CD4-positive, alpha-beta T cell treated with Interleukin-6 at 100 ng/mL for 8 hours (primary cell): ENCODE results near the gene TTYH1.
A peak's percentile ranks its signal among the peaks of the same experiment; 100 is the strongest.

Source experiments
- DNase-seq: peaks from one replicate; pipeline ENCODE4 v3.0.0-alpha.2; 2020; ENCODE audit warnings: mixed read lengths, low spot score

The TTYH1 gene

DNA sequence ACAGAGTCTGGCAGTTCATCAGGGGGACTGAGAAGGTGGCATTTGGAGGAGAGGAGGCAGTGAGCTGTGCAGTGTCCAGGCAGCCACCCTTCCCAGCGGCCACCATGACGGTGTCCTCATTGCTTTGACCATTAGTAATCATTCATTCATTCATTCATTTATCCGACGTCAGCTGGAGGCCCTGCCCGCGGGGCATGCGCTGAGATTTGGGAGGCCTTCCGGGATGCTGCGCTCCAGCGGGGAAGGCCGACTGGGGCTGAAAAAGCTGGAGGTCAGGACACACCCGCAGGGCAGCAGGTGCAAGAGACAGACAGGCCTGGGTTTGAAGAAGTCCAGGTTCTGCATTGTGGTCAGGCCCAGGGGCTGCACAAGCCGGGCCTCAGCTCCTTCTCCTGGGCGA is 8.9 kb downstream of the TTYH1 start:
- DNase-seq: no peak

DNA sequence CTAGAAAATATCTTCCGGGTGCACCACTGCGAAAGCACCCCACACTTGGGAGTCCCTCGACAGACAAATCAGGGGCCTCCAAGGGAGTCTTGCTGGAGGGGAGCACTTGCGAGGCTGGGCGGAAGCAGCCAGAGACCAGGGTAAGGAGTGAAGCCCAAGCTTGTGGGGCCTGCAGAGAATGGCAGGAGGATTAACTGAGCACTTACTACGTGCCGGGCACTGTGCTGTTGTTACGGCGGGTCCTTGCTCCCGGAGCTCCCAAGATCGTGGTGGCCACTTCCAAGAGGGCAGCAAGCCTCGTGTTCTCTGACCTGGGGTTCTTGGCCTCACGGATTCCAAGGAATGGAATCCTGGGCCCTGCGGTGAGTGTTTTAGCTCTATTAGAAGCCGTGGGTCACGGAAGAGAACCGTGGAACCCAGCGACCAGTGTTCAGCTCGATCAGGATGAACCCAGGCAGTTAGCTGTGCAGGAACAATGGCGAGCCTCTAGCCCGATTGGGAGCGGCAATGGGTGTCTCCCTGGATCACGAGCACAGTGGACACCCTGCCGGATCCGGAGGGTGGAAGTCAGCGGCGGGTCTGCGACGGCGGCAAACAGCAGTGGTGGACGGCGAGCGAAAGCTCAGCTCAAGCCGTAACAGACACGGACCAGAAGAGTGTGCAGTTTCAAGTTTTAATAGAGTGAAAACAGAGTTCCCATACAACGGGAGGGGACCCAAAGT is 9.6 kb downstream of the TTYH1 start:
- no peak for DNase-seq

DNA sequence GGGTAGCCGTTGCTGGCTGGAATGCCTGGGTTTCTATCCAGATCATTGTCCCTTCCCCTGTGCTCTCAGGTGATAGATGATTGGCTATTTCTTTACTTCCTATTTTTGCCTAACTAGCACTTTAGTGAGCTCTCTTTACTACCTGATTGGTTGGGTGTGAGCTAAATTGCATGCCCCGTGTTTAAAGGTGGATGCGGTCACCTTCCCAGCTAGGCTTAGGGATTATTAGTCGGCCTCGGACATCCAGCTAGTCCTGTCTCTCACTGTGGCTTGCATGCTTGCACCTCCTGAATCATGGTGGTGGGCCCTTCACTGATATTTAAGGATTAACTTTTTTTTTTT is 10.1 kb downstream of the TTYH1 start:
- DNase-seq: no peak

DNA sequence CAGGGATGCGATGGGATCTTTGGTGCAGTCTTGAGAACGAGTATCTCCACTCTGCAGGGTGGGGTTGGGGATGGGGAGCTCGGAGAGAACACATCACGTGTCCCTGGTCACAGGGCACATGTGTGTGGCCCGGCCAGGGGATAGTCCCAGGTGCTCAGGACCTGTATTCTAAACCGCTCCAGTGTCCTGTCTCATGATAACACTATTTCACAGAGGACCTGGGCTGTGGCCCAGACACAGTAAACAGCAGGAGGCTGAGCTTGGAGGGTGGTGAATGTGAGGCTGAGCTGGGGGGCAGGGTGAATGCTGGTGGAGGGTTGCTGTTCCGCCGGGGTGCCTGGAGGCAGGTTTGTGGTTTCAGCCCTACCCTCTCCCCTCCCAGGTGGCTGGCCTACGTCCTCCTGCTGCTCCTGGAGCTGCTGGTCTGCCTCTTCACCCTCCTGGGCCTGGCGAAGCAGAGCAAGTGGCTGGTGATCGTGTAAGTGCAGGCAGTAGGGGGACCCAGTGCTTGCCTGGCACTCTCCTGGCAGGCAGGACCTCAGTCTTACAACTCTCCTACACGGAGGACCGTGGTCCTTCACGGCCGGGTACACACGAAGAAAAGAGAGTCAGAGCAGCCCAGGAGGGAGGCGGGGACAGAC is 11.1 kb downstream of the TTYH1 start:
- no peak for DNase-seq

DNA sequence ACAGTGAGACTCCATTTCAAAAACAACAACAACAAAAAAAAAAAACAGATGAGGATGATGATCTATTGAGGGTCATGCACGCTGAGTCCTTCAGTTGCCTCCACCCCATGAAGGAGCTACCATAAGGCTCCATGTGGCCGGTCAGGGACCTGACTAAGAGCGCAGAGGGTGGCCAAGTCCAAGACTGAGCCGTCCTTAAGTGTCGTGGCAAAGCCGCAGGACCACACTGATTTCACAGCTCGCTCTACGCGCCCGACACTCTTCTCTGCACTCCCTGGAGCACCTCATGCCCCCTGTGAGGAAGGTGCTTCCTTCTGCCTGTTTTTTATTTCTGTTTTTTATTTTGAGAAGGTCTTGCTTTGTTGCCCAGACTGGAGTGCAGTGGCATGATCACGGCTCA is 12.3 kb downstream of the TTYH1 start:
- DNase-seq: no peak

DNA sequence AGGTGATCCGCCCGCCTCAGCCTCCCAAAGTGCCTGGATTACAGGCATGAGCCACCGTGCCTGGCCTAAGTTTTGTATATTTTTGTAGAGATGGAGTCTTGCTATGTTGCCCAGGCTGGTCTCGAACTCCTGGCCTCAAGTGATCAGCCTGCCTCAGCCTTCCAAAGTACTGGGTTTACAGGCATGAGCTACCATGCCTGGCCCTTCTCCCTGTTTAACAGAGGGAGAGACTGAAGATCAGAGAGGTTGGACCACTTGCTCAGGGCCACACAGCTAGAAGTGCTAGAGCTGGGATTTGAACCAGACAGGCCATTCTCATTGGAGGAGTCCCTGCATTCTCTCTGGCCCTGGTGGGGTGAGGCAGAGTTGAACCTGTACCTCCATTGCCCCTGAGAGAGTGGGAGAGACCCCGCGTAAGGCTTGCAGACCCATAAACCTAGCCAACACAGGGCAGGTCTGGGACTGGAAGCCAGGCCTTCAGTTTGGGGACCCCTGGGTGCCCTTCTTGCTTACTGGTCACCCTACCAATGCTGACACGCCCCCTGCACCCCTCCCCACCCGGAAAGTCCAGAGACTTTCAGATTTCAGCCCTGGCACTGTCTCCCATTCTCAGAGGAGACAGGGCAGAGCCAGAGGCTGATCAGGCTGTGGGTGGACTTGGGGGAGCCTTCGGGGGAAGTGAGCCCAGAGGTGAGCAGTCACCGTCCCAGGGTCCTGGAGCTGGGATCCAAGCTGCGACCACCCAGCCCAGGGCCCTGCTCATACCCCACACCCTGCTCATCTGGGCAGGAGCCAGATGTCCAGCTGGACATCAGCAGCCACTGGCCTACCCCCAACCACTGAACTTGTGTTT is 13.3 kb downstream of the TTYH1 start:
- no peak for DNase-seq

DNA sequence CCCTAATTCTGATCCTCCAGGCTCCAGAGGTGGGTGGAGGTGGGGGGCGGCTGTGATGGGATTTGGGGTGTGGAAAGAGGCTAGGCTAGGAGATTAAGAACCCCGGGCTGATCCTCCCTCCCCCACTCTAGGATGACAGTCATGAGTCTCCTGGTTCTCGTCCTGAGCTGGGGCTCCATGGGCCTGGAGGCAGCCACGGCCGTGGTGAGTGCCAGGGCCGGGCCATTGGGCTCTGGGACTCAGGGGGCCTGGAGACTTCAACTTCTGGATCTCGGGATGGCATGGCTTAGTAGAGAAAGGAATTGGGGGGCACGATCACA is 13.9 kb downstream of the TTYH1 start:
- DNase-seq: no peak

DNA sequence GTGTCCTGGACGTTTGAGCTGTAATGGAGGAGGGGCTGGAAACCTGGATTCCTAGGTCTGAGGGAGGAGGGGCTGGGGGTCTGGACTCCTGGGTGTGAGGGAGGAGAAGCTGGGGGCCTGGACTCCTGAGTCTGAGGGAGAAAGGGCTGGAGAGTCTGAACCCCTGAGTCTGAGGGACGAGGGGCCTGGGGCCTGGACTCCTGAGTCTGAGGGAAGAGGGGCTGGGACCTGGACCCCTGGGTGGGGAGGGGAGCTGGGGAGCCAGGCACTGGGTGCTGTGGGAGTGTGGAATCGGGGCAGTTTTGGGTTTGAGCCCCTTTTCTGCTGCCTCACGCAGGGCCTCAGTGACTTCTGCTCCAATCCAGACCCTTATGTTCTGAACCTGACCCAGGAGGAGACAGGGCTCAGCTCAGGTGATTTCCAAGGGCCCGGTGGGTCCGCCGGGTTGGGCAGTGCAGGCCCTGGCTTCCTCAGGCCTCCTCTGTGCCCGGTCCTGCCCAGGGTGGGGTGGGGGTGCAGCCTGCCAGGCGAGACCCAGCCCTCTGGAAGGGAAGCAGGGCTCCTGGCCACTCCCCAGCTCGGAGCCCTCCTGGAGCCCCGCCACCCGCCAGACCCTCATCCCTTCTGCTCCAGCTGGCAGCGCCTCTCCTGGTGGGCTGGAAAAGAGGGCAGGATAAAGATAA is 14.4 kb downstream of the TTYH1 start:
- no peak for DNase-seq

DNA sequence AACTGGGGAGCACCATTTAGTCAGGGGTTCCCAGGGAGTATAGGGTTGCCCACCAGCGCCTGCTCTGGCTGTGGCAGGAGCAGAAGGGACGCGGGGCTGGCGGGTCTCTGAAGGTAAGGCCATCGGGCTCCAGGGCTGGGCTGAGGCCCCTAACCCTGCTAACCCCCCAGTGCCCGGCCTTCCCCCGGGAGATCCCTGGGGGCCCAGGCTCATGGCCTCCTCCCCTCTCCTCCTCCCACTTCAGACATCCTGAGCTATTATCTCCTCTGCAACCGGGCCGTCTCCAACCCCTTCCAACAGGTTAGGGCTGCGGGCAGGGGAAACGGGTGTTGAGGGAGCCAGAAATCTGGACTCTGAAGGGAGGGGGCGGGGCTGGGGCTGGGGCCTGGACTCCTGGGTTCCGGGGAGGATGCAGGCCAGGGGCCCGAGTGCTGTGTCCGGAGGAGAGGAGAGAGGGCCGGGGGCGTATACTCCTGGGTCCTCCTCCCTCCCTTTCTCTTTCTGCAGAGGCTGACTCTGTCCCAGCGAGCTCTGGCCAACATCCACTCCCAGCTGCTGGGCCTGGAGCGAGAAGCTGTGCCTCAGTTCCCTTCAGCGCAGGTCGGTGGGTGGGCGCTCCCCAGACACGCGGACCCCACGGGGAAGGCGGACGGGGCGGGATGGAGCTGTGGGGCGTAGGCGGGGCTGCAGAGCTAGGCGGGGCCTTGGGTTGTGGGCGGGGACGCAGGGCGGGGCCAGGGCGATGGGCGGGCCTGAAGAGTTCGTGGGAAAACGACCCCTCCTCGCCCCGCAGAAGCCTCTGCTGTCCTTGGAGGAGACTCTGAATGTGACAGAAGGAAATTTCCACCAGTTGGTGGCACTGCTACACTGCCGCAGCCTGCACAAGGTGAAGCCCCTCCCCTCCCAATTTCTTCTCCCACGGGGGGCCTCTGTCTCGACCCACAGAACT is 15.3 kb downstream of the TTYH1 start:
- DNase-seq: peak; percentile 14

DNA sequence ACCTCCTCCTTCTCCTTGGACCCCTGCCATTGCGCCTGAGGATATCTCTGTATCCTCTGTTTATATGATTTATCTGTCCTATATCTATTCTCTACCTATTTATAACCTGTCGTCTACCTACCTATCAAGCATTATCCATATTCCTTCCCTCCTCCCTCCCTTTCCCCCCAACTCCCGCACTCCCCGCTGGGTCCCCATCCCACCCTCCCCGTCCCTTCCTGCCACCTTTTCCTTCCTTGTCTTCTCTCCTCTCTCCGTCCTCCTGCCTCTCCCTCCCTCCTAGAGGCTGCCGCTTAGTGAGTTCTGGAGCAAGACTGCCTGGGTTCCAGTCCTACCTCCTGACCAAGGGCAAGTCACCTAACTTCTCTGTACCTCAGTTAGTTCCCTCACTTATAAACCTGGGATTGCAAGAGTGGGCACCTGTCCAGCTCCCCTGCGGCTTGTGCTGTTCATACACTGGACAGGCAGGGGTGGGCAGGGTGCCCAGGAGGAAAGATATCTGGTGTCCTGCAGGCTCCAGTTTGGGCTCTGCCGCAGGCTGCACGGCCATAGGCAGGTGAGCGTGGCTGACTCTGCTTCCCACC is 16.1 kb downstream of the TTYH1 start:
- DNase-seq: no peak

- no peak for DNase-seq
Measured at GRCh38 chr19:54432144-54432738, 17.0 kb downstream of the TTYH1 start.

DNA sequence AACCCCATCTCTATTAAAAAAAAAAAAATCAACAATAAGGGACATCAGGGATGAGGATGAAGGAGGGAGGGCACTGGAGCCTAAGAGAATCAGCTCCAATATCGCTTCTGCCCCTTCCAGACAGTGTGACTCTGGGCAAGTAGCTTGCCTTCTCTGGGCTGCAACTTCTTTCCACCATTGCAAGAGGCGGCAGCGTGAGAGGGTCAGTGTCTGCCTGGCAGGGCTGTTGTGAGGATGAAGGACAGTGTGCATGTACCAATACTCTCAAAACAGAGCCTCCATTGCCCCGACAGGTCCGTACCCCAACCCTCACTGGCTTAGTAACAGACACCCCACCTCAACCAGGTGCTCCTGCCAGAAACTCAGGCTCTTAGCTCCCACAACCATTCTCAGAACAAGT is 18.4 kb downstream of the TTYH1 start:
- DNase-seq: no peak

DNA sequence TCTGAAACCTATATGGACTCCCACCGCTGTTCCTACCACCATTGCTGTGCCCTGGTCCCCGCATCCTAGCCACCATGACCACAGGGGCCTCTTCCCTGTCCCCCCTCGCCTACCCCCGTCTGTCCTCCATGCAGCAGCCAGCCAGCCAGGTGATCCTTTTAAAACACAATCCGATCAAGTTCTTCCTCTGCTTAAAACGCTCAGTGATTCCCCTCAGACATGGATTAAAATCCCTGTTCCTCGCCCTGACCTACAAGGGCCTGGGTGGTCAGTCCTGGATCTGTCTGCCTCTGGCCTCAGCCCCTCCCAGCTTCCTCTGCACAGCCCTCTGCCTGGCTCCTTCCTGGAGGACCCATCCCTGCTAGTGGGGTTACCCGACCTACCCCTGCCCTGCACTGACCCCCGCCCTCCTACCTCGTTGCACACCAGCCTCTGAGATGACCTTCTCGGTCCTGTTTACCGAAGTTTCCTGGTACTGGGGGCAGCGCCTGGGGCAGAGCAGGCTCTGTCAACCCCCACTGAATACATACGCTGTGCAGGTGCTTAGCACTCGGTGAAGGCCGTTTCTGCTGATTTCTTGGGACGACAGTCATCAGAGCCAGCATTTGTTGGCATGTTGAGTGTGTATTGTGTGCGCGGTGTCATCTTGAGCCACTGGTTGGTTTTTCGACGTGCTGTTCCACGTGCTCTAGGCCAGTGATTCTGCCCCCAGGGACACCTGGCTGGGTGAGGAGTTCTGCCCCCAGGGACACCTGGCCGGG is 19.0 kb downstream of the TTYH1 start:
- DNase-seq: no peak

GRCh38 chr19:54434873-54435214 is 19.6 kb downstream of the TTYH1 start:
- DNase-seq: no peak

DNA sequence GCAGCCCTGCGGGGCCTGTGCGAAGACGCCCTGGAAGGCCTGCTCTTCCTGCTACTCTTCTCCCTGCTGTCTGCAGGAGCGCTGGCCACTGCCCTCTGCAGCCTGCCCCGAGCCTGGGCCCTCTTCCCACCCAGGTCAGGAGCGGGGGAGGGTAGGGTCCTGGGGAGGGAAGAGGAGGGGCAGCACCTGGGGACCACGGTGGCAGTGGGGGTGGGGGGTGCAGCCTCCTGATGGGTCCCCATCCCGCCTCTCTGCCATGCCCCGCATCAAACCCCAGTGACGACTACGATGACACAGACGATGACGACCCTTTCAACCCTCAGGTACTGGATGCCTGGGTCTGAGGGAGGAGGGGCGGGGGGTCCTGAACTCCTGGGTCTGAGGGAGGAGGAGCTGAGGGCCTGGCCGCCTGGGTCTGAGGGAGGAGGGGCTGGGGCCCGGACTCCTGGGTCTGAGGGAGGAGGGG is 20.3 kb downstream of the TTYH1 start:
- no peak for DNase-seq

GRCh38 chr19:54436031-54436523 is 20.8 kb downstream of the TTYH1 start:
- no peak for DNase-seq

GRCh38 chr19:54436628-54437252 is 21.5 kb downstream of the TTYH1 start:
- no peak for DNase-seq

DNA sequence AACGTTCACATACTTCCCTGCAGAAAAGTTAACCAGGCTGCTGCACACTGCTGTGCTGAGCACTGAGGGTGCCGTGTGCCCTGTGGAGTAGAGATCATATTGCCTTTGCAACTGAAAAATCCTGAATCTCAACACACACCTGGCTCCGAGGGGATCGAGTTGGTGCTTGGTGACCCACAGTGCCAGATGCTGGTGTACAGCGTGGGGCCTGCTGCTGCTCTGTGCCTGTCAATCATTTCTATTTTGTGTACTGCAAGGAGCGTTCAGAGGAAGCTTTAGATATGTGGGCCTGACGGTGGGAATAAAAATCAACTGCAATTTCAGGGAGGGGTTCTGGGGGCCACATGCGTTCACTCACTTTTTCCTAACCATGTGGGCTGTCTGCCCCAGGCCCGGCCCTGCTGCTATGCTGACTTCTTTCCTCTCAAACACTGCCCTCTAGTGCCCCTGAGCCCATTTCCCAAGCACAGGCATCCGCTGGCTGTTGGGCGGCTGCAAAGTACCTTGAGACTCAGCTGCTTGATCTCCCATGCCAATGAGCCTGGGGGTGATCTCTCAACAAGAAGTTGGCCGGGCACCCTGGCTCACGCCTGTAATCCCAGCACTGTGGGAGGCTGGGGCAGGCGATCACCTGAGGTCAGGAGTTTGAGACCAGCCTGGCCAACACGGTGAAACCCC is 24.0 kb downstream of the TTYH1 start:
- DNase-seq: no peak

DNA sequence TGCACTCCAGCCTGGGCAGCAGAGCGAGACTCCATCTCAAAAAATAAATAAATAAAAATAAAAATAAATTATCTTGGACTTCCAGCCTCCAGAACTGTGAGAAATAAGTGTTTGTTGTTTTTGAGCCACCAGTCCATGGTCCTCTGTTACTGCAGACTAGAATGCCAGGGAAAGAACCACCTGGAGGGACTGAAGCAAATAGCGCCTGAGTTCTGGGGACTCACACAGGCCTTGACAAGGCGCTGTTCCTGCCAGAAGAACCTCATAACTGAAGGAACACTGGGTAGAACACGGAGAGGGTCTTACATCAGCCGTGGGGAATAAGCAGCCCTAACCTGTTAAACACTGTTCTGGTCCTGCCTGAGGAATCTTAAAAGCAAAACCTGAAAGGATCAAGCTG is 25.4 kb downstream of the TTYH1 start:
- DNase-seq: no peak
